HG03558 (cell line): ENCODE results near the gene DPP10.
"Not testable (repeated sequence)": the region's sequence is repeated elsewhere in the genome, so short reads cannot be mapped to it uniquely, and the experiment has no call there.

Experiments
- ATAC-seq: cut with Tn5 transposase; IDR thresholded peaks from one replicate; pipeline ENCODE4 v1.9.1; 2021; ENCODE audit warnings: moderate number of reproducible peaks; ENCODE audit not compliant: unreplicated experiment; ENCODE audit errors: extremely low read depth

The DPP10 gene

DNA sequence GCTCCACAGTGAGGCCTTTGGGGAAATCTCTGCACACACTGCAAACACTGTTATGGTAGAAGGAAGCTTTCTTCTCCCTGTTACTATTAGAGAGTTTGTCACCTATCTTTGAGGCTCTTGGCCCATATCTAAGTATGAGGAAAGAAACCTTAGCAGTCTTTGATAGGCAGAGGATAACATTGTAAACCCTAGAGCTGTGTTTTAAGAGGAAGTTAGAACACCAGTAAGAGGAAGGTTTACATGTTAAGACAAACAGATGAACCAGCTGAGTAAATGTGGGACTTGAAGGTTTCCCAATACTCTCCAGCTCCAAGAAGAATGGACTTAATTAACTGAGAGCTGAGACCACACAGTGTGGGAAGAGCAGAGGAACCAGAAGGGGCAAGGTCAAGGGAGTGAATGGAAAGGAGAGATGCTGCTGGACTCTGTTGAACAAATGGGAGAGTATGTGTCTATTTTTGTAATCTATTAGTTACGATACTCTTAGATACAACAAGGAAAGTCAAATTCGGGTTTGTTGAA is 257.0 kb downstream of the DPP10 start:
- ATAC-seq, result no peak

GRCh38 chr2:114700440-114700839 is 258.0 kb downstream of the DPP10 start:
- no peak for ATAC-seq

GRCh38 chr2:114709936-114710850 is 267.8 kb downstream of the DPP10 start:
- no peak for ATAC-seq

DNA sequence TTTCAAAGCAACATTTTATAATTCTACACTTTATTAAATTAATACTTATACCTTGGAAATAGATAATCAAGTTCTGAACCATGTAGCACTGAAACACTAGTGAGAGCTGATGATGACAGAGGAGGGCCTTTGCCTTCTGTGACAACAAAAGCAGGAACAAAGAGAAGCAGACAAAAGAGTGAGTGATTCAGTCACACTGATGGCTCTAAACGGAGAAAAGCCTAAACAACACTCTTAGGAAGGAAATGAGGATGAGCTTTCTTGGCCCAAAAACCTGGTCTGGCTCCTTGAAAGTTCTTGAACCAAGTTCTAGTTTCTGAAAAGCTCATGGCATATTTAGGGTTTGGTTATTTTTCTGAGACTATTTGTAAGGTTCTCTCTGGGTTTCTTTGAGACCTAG is 271.9 kb downstream of the DPP10 start:
- ATAC-seq, result no peak

DNA sequence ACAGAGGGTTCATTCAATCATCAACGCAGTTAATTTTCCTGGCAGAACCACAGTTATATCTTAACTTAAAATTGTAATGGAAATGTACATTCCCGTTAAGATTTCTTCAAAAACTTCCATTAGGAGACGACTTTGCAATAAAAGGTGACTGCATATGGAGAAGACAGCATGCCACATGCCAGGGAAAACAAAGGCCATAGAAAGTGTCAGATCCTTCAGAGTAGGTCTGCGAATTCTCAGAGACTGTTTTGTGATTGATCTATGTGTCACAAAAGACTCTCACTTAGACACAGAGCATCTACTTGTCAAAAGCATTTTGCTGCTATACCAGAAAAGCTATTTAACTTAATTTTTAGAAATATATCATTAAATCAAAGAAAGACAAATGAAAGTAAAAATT is 274.6 kb downstream of the DPP10 start:
- no peak for ATAC-seq

GRCh38 chr2:114724454-114724853 is 282.0 kb downstream of the DPP10 start:
- ATAC-seq, result no peak

- no peak for ATAC-seq
These were observed 284.6 kb downstream of the DPP10 start for GRCh38 chr2:114727012-114727411.

DNA sequence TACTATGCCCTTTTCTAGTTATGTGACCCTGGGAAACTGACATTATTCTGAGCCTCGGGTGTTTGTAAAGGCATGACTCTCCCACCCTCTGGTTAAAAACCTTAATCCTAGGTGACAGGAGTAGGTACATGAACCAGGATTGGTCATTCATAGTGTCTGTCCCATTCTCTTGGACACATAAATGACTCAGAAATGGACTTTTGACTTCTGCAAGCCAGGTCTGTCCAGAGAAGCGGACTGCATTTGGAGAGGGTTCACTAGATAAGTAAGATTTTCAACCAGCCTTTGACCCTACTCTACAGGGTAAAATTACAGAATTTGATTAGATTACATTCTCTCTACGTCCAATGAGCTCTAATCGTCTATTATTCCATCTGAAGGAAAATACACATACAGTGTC is 285.9 kb downstream of the DPP10 start:
- no peak for ATAC-seq

DNA sequence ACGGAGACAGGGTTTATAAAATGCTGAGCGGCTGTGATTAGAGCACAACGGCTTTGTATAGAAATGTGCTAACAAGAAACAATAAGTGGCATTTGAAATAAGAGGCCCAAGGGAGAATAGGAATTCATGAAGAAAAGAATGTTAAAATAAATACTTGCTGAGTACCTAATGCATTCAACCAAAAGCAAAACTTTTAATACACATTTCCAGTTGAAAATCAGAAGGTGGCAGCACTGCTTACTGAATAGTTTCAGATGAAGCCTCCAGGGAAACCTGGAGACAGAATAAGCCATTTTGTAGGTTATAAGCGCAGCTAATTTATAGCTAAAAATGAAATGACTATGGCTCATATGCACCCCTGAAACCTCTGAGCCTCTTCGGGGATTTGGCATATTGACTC is 286.6 kb downstream of the DPP10 start:
- no peak for ATAC-seq

GRCh38 chr2:114735126-114735525 is 292.7 kb downstream of the DPP10 start:
- ATAC-seq, result no peak

DNA sequence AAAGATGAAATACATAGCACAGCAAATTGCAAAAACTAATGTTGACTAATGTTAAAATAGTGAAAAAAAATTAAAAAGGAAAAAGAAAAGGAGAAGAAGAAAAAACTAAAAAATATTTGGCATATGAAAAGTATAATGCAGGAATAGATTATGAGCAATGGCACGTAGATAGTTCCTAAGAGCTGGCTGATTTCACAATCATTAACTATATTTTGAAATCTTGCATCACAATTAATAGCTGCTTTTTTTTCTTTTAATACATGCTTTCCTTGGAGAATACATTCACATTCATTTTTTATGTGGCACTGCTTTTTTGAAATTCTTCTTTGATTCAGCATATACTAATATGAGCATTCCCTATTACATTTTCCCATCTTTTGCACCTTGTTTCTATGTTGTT is 299.8 kb downstream of the DPP10 start:
- ATAC-seq, result no peak

- no peak for ATAC-seq
These were observed 303.3 kb downstream of the DPP10 start for GRCh38 chr2:114745700-114746099.

DNA sequence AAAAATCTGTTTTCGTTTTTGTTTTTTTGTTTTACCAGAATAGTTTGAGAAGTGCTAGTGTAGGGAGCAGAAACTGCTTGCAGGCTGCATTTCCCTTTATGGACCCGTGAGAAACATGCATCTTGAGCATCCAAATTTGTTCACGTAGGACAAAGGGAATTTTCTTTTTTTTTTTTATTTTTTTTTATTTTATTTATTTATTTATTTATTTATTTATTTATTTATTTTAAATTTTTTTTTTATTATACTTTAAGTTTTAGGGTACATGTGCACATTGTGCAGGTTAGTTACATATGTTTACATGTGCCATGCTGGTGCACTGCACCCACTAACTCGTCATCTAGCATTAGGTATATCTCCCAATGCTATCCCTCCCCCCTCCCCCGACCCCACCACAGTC is 305.7 kb downstream of the DPP10 start:
- not testable (repeated sequence) for ATAC-seq

DNA sequence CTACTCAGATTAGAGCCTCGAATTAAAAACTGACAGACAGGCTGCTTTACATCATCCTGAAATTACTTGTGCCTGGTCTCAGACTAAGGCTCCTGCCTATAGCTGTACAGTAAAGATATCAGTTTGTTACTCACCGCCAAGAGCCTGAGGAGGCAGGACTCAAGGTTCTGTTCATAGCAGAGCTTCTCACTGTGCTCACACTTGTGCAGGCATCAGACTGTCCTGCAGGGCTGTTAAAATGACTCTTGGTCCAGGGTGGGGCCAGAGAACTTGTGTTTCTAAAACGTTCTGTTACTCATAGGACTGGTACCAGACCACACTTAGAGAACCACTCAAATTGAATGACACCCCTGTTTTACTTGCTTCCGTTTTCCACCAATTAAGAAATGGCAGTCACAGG is 310.0 kb downstream of the DPP10 start:
- no peak for ATAC-seq

- no peak for ATAC-seq
These were observed 310.7 kb downstream of the DPP10 start for GRCh38 chr2:114753145-114753544.

- ATAC-seq, result no peak
These were observed 312.6 kb downstream of the DPP10 start for GRCh38 chr2:114754907-114755563.

GRCh38 chr2:114762376-114762775 is 319.9 kb downstream of the DPP10 start:
- ATAC-seq, result no peak

GRCh38 chr2:114762986-114763385 is 320.5 kb downstream of the DPP10 start:
- no peak for ATAC-seq

DNA sequence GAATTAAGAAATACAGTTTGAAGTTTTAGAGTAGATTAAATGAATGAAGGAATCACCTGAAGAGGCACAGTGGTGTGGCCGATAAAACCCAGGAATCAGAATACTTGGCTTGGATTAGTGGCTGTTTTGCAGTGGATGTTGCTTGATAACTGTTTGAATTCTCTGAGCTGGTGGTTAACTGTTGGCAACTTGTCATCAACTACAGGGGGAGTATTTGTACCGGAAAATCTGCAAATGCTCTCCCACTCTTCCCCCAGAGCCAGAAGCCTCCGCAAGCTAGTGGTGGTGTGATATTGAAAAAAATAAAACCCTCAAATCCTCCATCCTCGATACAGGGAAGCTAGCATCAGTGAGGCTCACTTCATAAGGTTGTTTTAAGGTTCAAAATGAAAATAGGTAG is 326.7 kb downstream of the DPP10 start:
- ATAC-seq, result no peak

DNA sequence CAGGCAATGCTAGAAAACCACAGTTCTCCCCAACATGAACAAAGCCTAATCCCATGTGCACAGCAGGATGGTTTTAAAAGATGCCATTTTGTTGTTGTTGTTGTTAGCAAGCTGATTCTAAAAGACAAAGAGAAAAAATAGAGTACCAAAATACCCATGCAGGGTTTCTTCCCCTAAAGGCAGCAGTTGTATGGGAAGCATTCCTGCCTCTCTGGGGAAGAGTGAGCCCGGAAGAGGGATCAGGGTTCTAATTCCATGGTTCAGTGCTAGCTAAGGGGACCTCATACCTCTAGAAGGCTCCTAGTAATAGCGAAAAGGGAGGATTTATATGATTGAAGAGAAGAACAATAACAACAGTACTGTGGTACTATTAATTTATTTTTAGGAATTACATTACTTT is 327.6 kb downstream of the DPP10 start:
- ATAC-seq, result no peak

- ATAC-seq, result no peak
These were observed 341.6 kb downstream of the DPP10 start for GRCh38 chr2:114784046-114784445.
